ENCODE measurements around the gene CAMSAP2. TPM values are rescaled to one million over a fixed set of nuclear protein-coding genes. Genes with fewer than 3 reads are reported as not detected.

Gene CAMSAP2
- polyA plus RNA-seq, 1 of the 3 experiments (the other 2 are of a cell fraction) = 5.5 TPM

GRCh38 chr1:200732438-200732837, 6.3 kb upstream of the CAMSAP2 start:
- Histone ChIP-seq H2AFZ (ENCODE audit: low read depth) (no peak overlapping the region), H3K79me2 (ENCODE audit: insufficient read depth) (no peaks in the 10 kb centered on the region), H3K4me2 (no peak overlapping the region), H3K4me3 (ENCODE audit: low read depth in 2 of 2, low read length in 1 of 2) (no peak overlapping the region), H3K36me3 (replicated peaks in 1 of 2; ENCODE audit: control insufficient read depth in 1 of 2, insufficient read depth in 2 of 2, low read length in 1 of 2) (no peaks in the 10 kb centered on the region), H3F3A (replicated peaks; ENCODE audit: insufficient read depth) (no peaks in the 10 kb centered on the region), H3K9ac (no peak overlapping the region), H3K4me1 (ENCODE audit: control insufficient read depth in 1 of 2, insufficient read depth in 2 of 2, low read depth in 1 of 2, low read length in 1 of 2) (peaks cover 0 to 2% of the 10 kb centered on the region in 2 experiments; a peak in 1 of 4 replicates), H3K9me3 (no peaks in the 10 kb centered on the region), H3K9me2 (no peaks in the 10 kb centered on the region), H3K27ac (ENCODE audit: low read depth in 2 of 2, low read length in 1 of 2) (no peak overlapping the region), H3K27me3 (ENCODE audit: insufficient read depth) (no peaks in the 10 kb centered on the region), H4K20me1 (ENCODE audit: insufficient read depth) (no peaks in the 10 kb centered on the region)
- DNase-seq = no peak
- WGBS (ENCODE audit: low lambda C conversion rate) = 94% methylated on average over 7 of the region's 7 CpGs
- ChIA-PET POLR2A (no interaction called here), CTCF (interaction anchor here (1.4 kb wide), 1 partner anchor 13 kb away, joined by 3 read pairs; no protein-coding TSS in a partner anchor)
- TF ChIP-seq CHD2 (IDR thresholded peaks at IDR 0.05; ENCODE audit: low read length, partially characterized antibody) = no peak
- TF ChIP-seq, protein P1, sequence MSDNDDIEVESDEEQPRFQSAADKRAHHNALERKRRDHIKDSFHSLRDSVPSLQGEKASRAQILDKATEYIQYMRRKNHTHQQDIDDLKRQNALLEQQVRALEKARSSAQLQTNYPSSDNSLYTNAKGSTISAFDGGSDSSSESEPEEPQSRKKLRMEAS (IDR thresholded peaks at IDR 0.05; ENCODE audit: low read depth) = no peak
- no peak for TF ChIP-seq FOSL2 (IDR thresholded peaks at IDR 0.05; ENCODE audit: borderline replicate concordance, low read depth)
- TF ChIP-seq GABPA (IDR thresholded peaks at IDR 0.05; ENCODE audit: low read depth) = no peak
- no peak for TF ChIP-seq JUND (IDR thresholded peaks at IDR 0.05)
- TF ChIP-seq RAD21 (IDR thresholded peaks at IDR 0.05; ENCODE audit: low read length) = no peak
- no peak for TF ChIP-seq USF2 (IDR thresholded peaks at IDR 0.05; ENCODE audit: borderline replicate concordance, low read depth, low read length)
- no peak for TF ChIP-seq RXRA (IDR thresholded peaks at IDR 0.05; ENCODE audit: borderline replicate concordance, low read depth)
- no peak for TF ChIP-seq ZBTB33 (IDR thresholded peaks at IDR 0.05; ENCODE audit: borderline replicate concordance, low read depth)
- no peak for TF ChIP-seq RCOR1 (IDR thresholded peaks at IDR 0.05; ENCODE audit: low read length)

- no peak for DNase-seq
- Histone ChIP-seq H3K9me2 (no peaks in the 10 kb centered on the region), H3K4me2 (no peak overlapping the region), H3K4me3 (ENCODE audit: low read depth in 2 of 2, low read length in 1 of 2) (no peak overlapping the region), H2AFZ (ENCODE audit: low read depth) (no peak overlapping the region; the same call in 1 of the 2 replicates), H3K27ac (ENCODE audit: low read depth in 2 of 2, low read length in 1 of 2) (no peak overlapping the region), H3K27me3 (ENCODE audit: insufficient read depth) (no peaks in the 10 kb centered on the region), H4K20me1 (ENCODE audit: insufficient read depth) (no peaks in the 10 kb centered on the region), H3K4me1 (ENCODE audit: control insufficient read depth in 1 of 2, insufficient read depth in 2 of 2, low read depth in 1 of 2, low read length in 1 of 2) (peaks cover 0 to 9% of the 10 kb centered on the region in 2 experiments; a peak in 2 of 4 replicates), H3F3A (replicated peaks; ENCODE audit: insufficient read depth) (peaks cover 7% of the 10 kb centered on the region), H3K9me3 (no peaks in the 10 kb centered on the region), H3K36me3 (replicated peaks in 1 of 2; ENCODE audit: control insufficient read depth in 1 of 2, insufficient read depth in 2 of 2, low read length in 1 of 2) (no peaks in the 10 kb centered on the region), H3K79me2 (ENCODE audit: insufficient read depth) (no peaks in the 10 kb centered on the region), H3K9ac (no peak overlapping the region)
- POLR2A ChIA-PET = interaction anchor here (0.8 kb wide), 1 partner anchor 64 kb away, joined by 3 read pairs; the partner anchor contains the start of gene DDX59
- WGBS (ENCODE audit: low lambda C conversion rate) = 71% methylated on average over 4 of the region's 6 CpGs
- CTCF ChIA-PET = interaction anchor here (1.4 kb wide), 1 partner anchor 13 kb away, joined by 3 read pairs; no protein-coding TSS in a partner anchor
- TF ChIP-seq USF2 (IDR thresholded peaks at IDR 0.05; ENCODE audit: borderline replicate concordance, low read depth, low read length) (no peak), JUND (IDR thresholded peaks at IDR 0.05) (no peak), GATA2 (CRISPR knock-in tag; IDR thresholded peaks at IDR 0.05) (no peak), EZH2phosphoT487 (IDR thresholded peaks at IDR 0.05; ENCODE audit: borderline replicate concordance, low read depth) (no peak), REST (IDR thresholded peaks at IDR 0.05; ENCODE audit: low read depth, low read length) (no peak), SMC3 (IDR thresholded peaks at IDR 0.05; ENCODE audit: low read depth, low read length) (no peak), IRF3 (IDR thresholded peaks at IDR 0.05; ENCODE audit: low read depth, low read length) (no peak), FOSL2 (IDR thresholded peaks at IDR 0.05; ENCODE audit: borderline replicate concordance, low read depth) (no peak), YY1 (IDR thresholded peaks at IDR 0.05; ENCODE audit: low read depth) (no peak), EP300 (IDR thresholded peaks at IDR 0.05; ENCODE audit: borderline replicate concordance in 1 of 2, low read depth in 1 of 2, low read length in 1 of 2) (no peak), MEF2A (IDR thresholded peaks at IDR 0.05; ENCODE audit: borderline replicate concordance, low read depth) (no peak)
Measured at GRCh38 chr1:200733907-200734306, 4.8 kb upstream of the CAMSAP2 start.
